IPS DF 19.7 (cell line): ENCODE measurements around the gene ARL15.

Experiments
- DNase-seq: peaks from one replicate; pipeline ENCODE4 v3.0.0-alpha.2; 2013; ENCODE audit warnings: low read depth, low spot score

ARL15 gene

GRCh38 chr5:54211912-54212311, 98.5 kb downstream of the ARL15 start:
- no peak for DNase-seq

GRCh38 chr5:54207566-54207965, 102.8 kb downstream of the ARL15 start:
- DNase-seq: peak; percentile 48

GRCh38 chr5:54206580-54207229, 103.7 kb downstream of the ARL15 start:
- no peak for DNase-seq

GRCh38 chr5:54205918-54206317, 104.5 kb downstream of the ARL15 start:
- no peak for DNase-seq

GRCh38 chr5:54205453-54205852, 104.9 kb downstream of the ARL15 start:
- no peak for DNase-seq

GRCh38 chr5:54197018-54197417, 113.4 kb downstream of the ARL15 start:
- no peak for DNase-seq

GRCh38 chr5:54195701-54196100, 114.7 kb downstream of the ARL15 start:
- DNase-seq: no peak

- DNase-seq: no peak
These were observed 116.1 kb downstream of the ARL15 start for GRCh38 chr5:54194318-54194717.

- DNase-seq: no peak
These were observed 122.7 kb downstream of the ARL15 start for GRCh38 chr5:54187694-54188093.

- DNase-seq: no peak
These were observed 123.4 kb downstream of the ARL15 start for GRCh38 chr5:54186912-54187445.

- no peak for DNase-seq
These were observed 124.3 kb downstream of the ARL15 start for GRCh38 chr5:54186108-54186507.

GRCh38 chr5:54184806-54185205, 125.6 kb downstream of the ARL15 start:
- no peak for DNase-seq

GRCh38 chr5:54180630-54181031, 129.7 kb downstream of the ARL15 start:
- no peak for DNase-seq

- DNase-seq: no peak
These were observed 131.4 kb downstream of the ARL15 start for GRCh38 chr5:54178991-54179390.

- no peak for DNase-seq
These were observed 132.2 kb downstream of the ARL15 start for GRCh38 chr5:54178207-54178606.

- DNase-seq: no peak
These were observed 133.3 kb downstream of the ARL15 start for GRCh38 chr5:54177058-54177457.

- DNase-seq: no peak
These were observed 134.1 kb downstream of the ARL15 start for GRCh38 chr5:54176066-54176830.

GRCh38 chr5:54173251-54173650, 137.1 kb downstream of the ARL15 start:
- DNase-seq: no peak

GRCh38 chr5:54171645-54172384, 138.6 kb downstream of the ARL15 start:
- no peak for DNase-seq

GRCh38 chr5:54165687-54166086, 144.7 kb downstream of the ARL15 start:
- DNase-seq: no peak

- no peak for DNase-seq
These were observed 148.2 kb downstream of the ARL15 start for GRCh38 chr5:54162184-54162583.

- no peak for DNase-seq
These were observed 150.0 kb downstream of the ARL15 start for GRCh38 chr5:54160329-54160728.

GRCh38 chr5:54159893-54160195, 150.5 kb downstream of the ARL15 start:
- DNase-seq: no peak
